Upper lobe of left lung (tissue), 4 donors: ENCODE data around the gene TFF1.

Source experiments
- EP300 ChIP-seq, 4 donors: sonication (generic); formaldehyde crosslinking; IDR thresholded peaks; one replicate each; pipeline ENCODE4 v1.5.1; 2017; ENCODE audit warnings: antibody characterized with exemption in 4 of 4, control low read depth in 2 of 4
- POLR2A ChIP-seq, 4 donors: fragments of 450-650 bp; IDR thresholded peaks; one replicate each; pipeline ENCODE4 v1.5.1; 2016 to 2017; ENCODE audit warnings: antibody characterized with exemption in 4 of 4, mild to moderate bottlenecking in 2 of 4
- POLR2AphosphoS5 ChIP-seq, 2 donors: sonication (generic); formaldehyde crosslinking; IDR thresholded peaks; one replicate each; pipeline ENCODE4 v1.5.1; 2017; ENCODE audit warnings: antibody characterized with exemption in 2 of 2
- TF ChIP-seq, protein P1 (sequence below), 6 experiments: fragments of 450-650 bp in 4 of 6; fragments of 200-600 bp in 2 of 6; sonication (generic) in 2 of 6; IDR thresholded peaks; one replicate each; pipeline ENCODE4 v1.5.1; 2016 to 2019; ENCODE audit warnings: antibody characterized with exemption in 6 of 6

GRCh38 chr21:42346866-42347600 lies 19.3 kb downstream of the TFF1 start:
- TF ChIP-seq POLR2A (IDR thresholded peaks at IDR 0.05) = no peak
- TF ChIP-seq, protein P1, sequence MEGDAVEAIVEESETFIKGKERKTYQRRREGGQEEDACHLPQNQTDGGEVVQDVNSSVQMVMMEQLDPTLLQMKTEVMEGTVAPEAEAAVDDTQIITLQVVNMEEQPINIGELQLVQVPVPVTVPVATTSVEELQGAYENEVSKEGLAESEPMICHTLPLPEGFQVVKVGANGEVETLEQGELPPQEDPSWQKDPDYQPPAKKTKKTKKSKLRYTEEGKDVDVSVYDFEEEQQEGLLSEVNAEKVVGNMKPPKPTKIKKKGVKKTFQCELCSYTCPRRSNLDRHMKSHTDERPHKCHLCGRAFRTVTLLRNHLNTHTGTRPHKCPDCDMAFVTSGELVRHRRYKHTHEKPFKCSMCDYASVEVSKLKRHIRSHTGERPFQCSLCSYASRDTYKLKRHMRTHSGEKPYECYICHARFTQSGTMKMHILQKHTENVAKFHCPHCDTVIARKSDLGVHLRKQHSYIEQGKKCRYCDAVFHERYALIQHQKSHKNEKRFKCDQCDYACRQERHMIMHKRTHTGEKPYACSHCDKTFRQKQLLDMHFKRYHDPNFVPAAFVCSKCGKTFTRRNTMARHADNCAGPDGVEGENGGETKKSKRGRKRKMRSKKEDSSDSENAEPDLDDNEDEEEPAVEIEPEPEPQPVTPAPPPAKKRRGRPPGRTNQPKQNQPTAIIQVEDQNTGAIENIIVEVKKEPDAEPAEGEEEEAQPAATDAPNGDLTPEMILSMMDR (IDR thresholded peaks at IDR 0.05) = no peak
- no peak for TF ChIP-seq POLR2AphosphoS5 (IDR thresholded peaks at IDR 0.05)
- no peak for TF ChIP-seq EP300 (IDR thresholded peaks at IDR 0.05)
